Spleen (tissue), 7 donors: ENCODE results near the gene EVA1B.

Experiments used
- CTCF ChIP-seq, 11 experiments: fragments of 200-600 bp in 7 of 11; fragments of 450-650 bp in 4 of 11; sonication (generic) in 4 of 11; IDR thresholded peaks in 8 of 11; conservative IDR thresholded peaks in 3 of 11; 1 replicate in 7 of 11; 2 replicates in 4 of 11; pipeline versions ENCODE4 v1.4.0 to v1.8.0; 2016 to 2021; ENCODE audit warnings: antibody characterized with exemption in 11 of 11, inconsistent platforms in 4 of 11, mild to moderate bottlenecking in 1 of 11
- POLR2A ChIP-seq, 3 donors: fragments of 450-650 bp; IDR thresholded peaks; one replicate each; pipeline ENCODE4 v1.5.1; 2017; ENCODE audit warnings: antibody characterized with exemption in 3 of 3, mild to moderate bottlenecking in 1 of 3
- donor health status: DM: no; HTN: no; CAD: no; lungs with moderate emphysema.
- donor health status: DM: no; HTN: no; CAD: no.
- donor health status: DM: no; HTN: no; CAD: no.

- TF ChIP-seq CTCF (IDR thresholded peaks at IDR 0.05 in 8 of 11, conservative IDR thresholded peaks at IDR 0.05 in 3 of 11) (no peak), POLR2A (IDR thresholded peaks at IDR 0.05) (no peak)
These were observed 2.7 kb downstream of the EVA1B start for GRCh38 chr1:36320767-36321118.
